ENCODE results near the gene ALDOB. TPM values are rescaled to one million over a fixed set of nuclear protein-coding genes. Genes with fewer than 3 reads are reported as not detected.

The ALDOB gene
- not detected for total RNA-seq

GRCh38 chr9:101435601-101436079 lies at the start of gene ALDOB:
ALDOB (minus strand) TSS chr9:101435774; CDS start chr9:101430887, 4,887 bp downstream.
- peaks cover 41% of the 10 kb centered on the region for H3K27me3 Mint-ChIP-seq
- no peaks in the 10 kb centered on the region for H3K9me3 Mint-ChIP-seq
- H3K36me3 Mint-ChIP-seq: no peaks in the 10 kb centered on the region
- no peak within 1 kb of the TSS for H3K4me3 Mint-ChIP-seq
- H3K4me1 Mint-ChIP-seq: no peaks in the 10 kb centered on the region
- H3K27ac Mint-ChIP-seq: no peak within 1 kb of the TSS
- no peak for DNase-seq

- Mint-ChIP-seq H3K27ac (no peak overlapping the region), H3K27me3 (peaks cover 61% of the 10 kb centered on the region)
These were observed 48.5 kb upstream of the ALDOB start for GRCh38 chr9:101484046-101484445.

GRCh38 chr9:101481261-101481660 lies 45.7 kb upstream of the ALDOB start:
- no peaks in the 10 kb centered on the region for H3K36me3 Mint-ChIP-seq
- H3K27ac Mint-ChIP-seq: no peak overlapping the region
- H3K9me3 Mint-ChIP-seq: no peaks in the 10 kb centered on the region
- no peak overlapping the region for H3K4me3 Mint-ChIP-seq
- peaks cover 3% of the 10 kb centered on the region for H3K4me1 Mint-ChIP-seq
- DNase-seq: no peak
- peaks cover 36% of the 10 kb centered on the region for H3K27me3 Mint-ChIP-seq

More at GRCh38 chr9:101484046-101484445, 48.5 kb upstream of the ALDOB start:
- Mint-ChIP-seq H3K9me3 (no peaks in the 10 kb centered on the region), H3K4me1 (peaks cover 4% of the 10 kb centered on the region), H3K4me3 (no peak overlapping the region), H3K36me3 (no peaks in the 10 kb centered on the region)
- no peak for DNase-seq

- Mint-ChIP-seq H3K9me3 (no peaks in the 10 kb centered on the region), H3K27me3 (peaks cover 27% of the 10 kb centered on the region), H3K4me1 (no peaks in the 10 kb centered on the region), H3K36me3 (no peaks in the 10 kb centered on the region), H3K4me3 (no peak overlapping the region), H3K27ac (no peak overlapping the region)
- DNase-seq: no peak
These were observed 44.8 kb upstream of the ALDOB start for GRCh38 chr9:101480386-101480785.

- peaks cover 26% of the 10 kb centered on the region for H3K27me3 Mint-ChIP-seq
- H3K36me3 Mint-ChIP-seq: no peaks in the 10 kb centered on the region
- DNase-seq: no peak
- no peak overlapping the region for H3K4me3 Mint-ChIP-seq
- H3K27ac Mint-ChIP-seq: no peak overlapping the region
- H3K4me1 Mint-ChIP-seq: no peaks in the 10 kb centered on the region
- H3K9me3 Mint-ChIP-seq: no peaks in the 10 kb centered on the region
These were observed 43.9 kb upstream of the ALDOB start for GRCh38 chr9:101479338-101480030.

GRCh38 chr9:101478906-101479305 lies 43.3 kb upstream of the ALDOB start:
- Mint-ChIP-seq H3K27me3 (peaks cover 26% of the 10 kb centered on the region), H3K27ac (no peak overlapping the region), H3K36me3 (no peaks in the 10 kb centered on the region), H3K4me1 (no peaks in the 10 kb centered on the region), H3K9me3 (no peaks in the 10 kb centered on the region), H3K4me3 (no peak overlapping the region)
- no peak for DNase-seq

GRCh38 chr9:101478444-101478843 lies 42.9 kb upstream of the ALDOB start:
- no peak overlapping the region for H3K4me3 Mint-ChIP-seq
- peaks cover 25% of the 10 kb centered on the region for H3K27me3 Mint-ChIP-seq
- H3K4me1 Mint-ChIP-seq: no peaks in the 10 kb centered on the region
- no peak overlapping the region for H3K27ac Mint-ChIP-seq
- no peak for DNase-seq
- H3K9me3 Mint-ChIP-seq: no peaks in the 10 kb centered on the region
- H3K36me3 Mint-ChIP-seq: no peaks in the 10 kb centered on the region

- no peak for DNase-seq
- Mint-ChIP-seq H3K4me3 (no peak overlapping the region), H3K9me3 (no peaks in the 10 kb centered on the region), H3K27ac (no peak overlapping the region), H3K27me3 (peaks cover 25% of the 10 kb centered on the region), H3K36me3 (no peaks in the 10 kb centered on the region), H3K4me1 (no peaks in the 10 kb centered on the region)
These were observed 42.2 kb upstream of the ALDOB start for GRCh38 chr9:101477736-101478135.

- no peak overlapping the region for H3K4me3 Mint-ChIP-seq
- peaks cover 30% of the 10 kb centered on the region for H3K27me3 Mint-ChIP-seq
- no peaks in the 10 kb centered on the region for H3K4me1 Mint-ChIP-seq
- H3K27ac Mint-ChIP-seq: no peak overlapping the region
- H3K36me3 Mint-ChIP-seq: no peaks in the 10 kb centered on the region
- DNase-seq: no peak
- H3K9me3 Mint-ChIP-seq: no peaks in the 10 kb centered on the region
These were observed 41.6 kb upstream of the ALDOB start for GRCh38 chr9:101477214-101477613.

GRCh38 chr9:101476576-101477208 lies 41.1 kb upstream of the ALDOB start:
- Mint-ChIP-seq H3K9me3 (no peaks in the 10 kb centered on the region), H3K27me3 (peaks cover 33% of the 10 kb centered on the region), H3K36me3 (no peaks in the 10 kb centered on the region), H3K4me3 (no peak overlapping the region), H3K27ac (no peak overlapping the region), H3K4me1 (no peaks in the 10 kb centered on the region)
- no peak for DNase-seq

GRCh38 chr9:101472891-101473290 lies 37.3 kb upstream of the ALDOB start:
- H3K9me3 Mint-ChIP-seq: no peaks in the 10 kb centered on the region
- H3K4me1 Mint-ChIP-seq: no peaks in the 10 kb centered on the region
- no peak overlapping the region for H3K27ac Mint-ChIP-seq
- peaks cover 28% of the 10 kb centered on the region for H3K27me3 Mint-ChIP-seq
- DNase-seq: no peak
- no peaks in the 10 kb centered on the region for H3K36me3 Mint-ChIP-seq
- H3K4me3 Mint-ChIP-seq: no peak overlapping the region

- H3K4me3 Mint-ChIP-seq: no peak overlapping the region
- no peaks in the 10 kb centered on the region for H3K9me3 Mint-ChIP-seq
- H3K4me1 Mint-ChIP-seq: no peaks in the 10 kb centered on the region
- H3K36me3 Mint-ChIP-seq: no peaks in the 10 kb centered on the region
- peaks cover 29% of the 10 kb centered on the region for H3K27me3 Mint-ChIP-seq
- H3K27ac Mint-ChIP-seq: no peak overlapping the region
- DNase-seq: no peak
These were observed 35.4 kb upstream of the ALDOB start for GRCh38 chr9:101470929-101471328.

GRCh38 chr9:101470021-101470420 lies 34.4 kb upstream of the ALDOB start:
- Mint-ChIP-seq H3K9me3 (no peaks in the 10 kb centered on the region), H3K36me3 (no peaks in the 10 kb centered on the region), H3K4me3 (no peak overlapping the region), H3K4me1 (peaks cover 2% of the 10 kb centered on the region), H3K27ac (no peak overlapping the region), H3K27me3 (peaks cover 34% of the 10 kb centered on the region)
- DNase-seq: no peak

GRCh38 chr9:101469026-101469425 lies 33.5 kb upstream of the ALDOB start:
- no peak for DNase-seq
- H3K27me3 Mint-ChIP-seq: peaks cover 35% of the 10 kb centered on the region
- no peaks in the 10 kb centered on the region for H3K36me3 Mint-ChIP-seq
- no peak overlapping the region for H3K4me3 Mint-ChIP-seq
- no peak overlapping the region for H3K27ac Mint-ChIP-seq
- peaks cover 2% of the 10 kb centered on the region for H3K4me1 Mint-ChIP-seq
- H3K9me3 Mint-ChIP-seq: no peaks in the 10 kb centered on the region

GRCh38 chr9:101468116-101468515 lies 32.5 kb upstream of the ALDOB start:
- H3K4me1 Mint-ChIP-seq: peaks cover 2% of the 10 kb centered on the region
- H3K36me3 Mint-ChIP-seq: no peaks in the 10 kb centered on the region
- no peaks in the 10 kb centered on the region for H3K9me3 Mint-ChIP-seq
- H3K4me3 Mint-ChIP-seq: no peak overlapping the region
- DNase-seq: no peak
- peaks cover 35% of the 10 kb centered on the region for H3K27me3 Mint-ChIP-seq
- H3K27ac Mint-ChIP-seq: no peak overlapping the region

GRCh38 chr9:101467690-101468089 lies 32.1 kb upstream of the ALDOB start:
- H3K27ac Mint-ChIP-seq: no peak overlapping the region
- no peaks in the 10 kb centered on the region for H3K9me3 Mint-ChIP-seq
- H3K4me3 Mint-ChIP-seq: no peak overlapping the region
- no peaks in the 10 kb centered on the region for H3K36me3 Mint-ChIP-seq
- peaks cover 36% of the 10 kb centered on the region for H3K27me3 Mint-ChIP-seq
- H3K4me1 Mint-ChIP-seq: peaks cover 2% of the 10 kb centered on the region
- no peak for DNase-seq

All from activated naive CD8-positive, alpha-beta T cell treated with anti-CD3 and anti-CD28 coated beads for 36 hours (primary cell).